Measurements from ENCODE around the gene TSPO.

- TF ChIP-seq CTCF (conservative IDR thresholded peaks at IDR 0.05): no peak
- no peak for TF ChIP-seq ZFX (IDR thresholded peaks at IDR 0.05)
Observed at GRCh38 chr22:43180670-43181069, 29.3 kb downstream of the TSPO start.
